RWPE2 (cell line): ENCODE data around the gene ACOX2.

Experiments
- ATAC-seq: fragments of 200-7000 bp; cut with Tn5 transposase; 3 replicates; pipeline ENCODE4 v1.9.1; 2021; ENCODE audit warnings: low read depth
- DNase-seq: peaks from one replicate; pipeline ENCODE4 v3.0.0-alpha.2; 2020; ENCODE audit warnings: low spot score
- H3K27ac ChIP-seq: fragments of 450-650 bp; 2 replicates; pipeline ENCODE4 v1.5.1; 2017; ENCODE audit warnings: mild to moderate bottlenecking; ENCODE audit not compliant: poor library complexity, severe bottlenecking
- H3K27me3 ChIP-seq: fragments of 250-450 bp; sonication (Bioruptor Pico); 2 replicates; pipeline ENCODE4 v1.5.1; 2021; ENCODE audit warnings: mild to moderate bottlenecking, moderate library complexity; ENCODE audit not compliant: insufficient read depth, poor library complexity, severe bottlenecking
- H3K36me3 ChIP-seq: fragments of 250-450 bp; sonication (Bioruptor Pico); 2 replicates; pipeline ENCODE4 v1.5.1; 2020; ENCODE audit warnings: low read depth, mild to moderate bottlenecking, moderate library complexity
- H3K4me1 ChIP-seq: fragments of 250-450 bp; sonication (Bioruptor Pico); 2 replicates; pipeline ENCODE4 v1.5.1; 2021; ENCODE audit warnings: mild to moderate bottlenecking, moderate library complexity; ENCODE audit not compliant: insufficient read depth, poor library complexity, severe bottlenecking
- H3K4me3 ChIP-seq: fragments of 250-450 bp; sonication (Bioruptor Pico); 2 replicates; pipeline ENCODE4 v1.5.1; 2021; ENCODE audit warnings: mild to moderate bottlenecking, moderate library complexity; ENCODE audit not compliant: severe bottlenecking
- H3K9me3 ChIP-seq: fragments of 250-450 bp; sonication (Bioruptor Pico); 2 replicates; pipeline ENCODE4 v1.5.1; 2021; ENCODE audit warnings: mild to moderate bottlenecking, moderate library complexity; ENCODE audit not compliant: severe bottlenecking
- TF ChIP-seq, protein P1 (sequence below): fragments of 450-650 bp; IDR thresholded peaks from one replicate; pipeline ENCODE4 v1.5.1; 2017; ENCODE audit warnings: mild to moderate bottlenecking, moderate library complexity; ENCODE audit not compliant: poor library complexity, severe bottlenecking

Gene ACOX2

DNA sequence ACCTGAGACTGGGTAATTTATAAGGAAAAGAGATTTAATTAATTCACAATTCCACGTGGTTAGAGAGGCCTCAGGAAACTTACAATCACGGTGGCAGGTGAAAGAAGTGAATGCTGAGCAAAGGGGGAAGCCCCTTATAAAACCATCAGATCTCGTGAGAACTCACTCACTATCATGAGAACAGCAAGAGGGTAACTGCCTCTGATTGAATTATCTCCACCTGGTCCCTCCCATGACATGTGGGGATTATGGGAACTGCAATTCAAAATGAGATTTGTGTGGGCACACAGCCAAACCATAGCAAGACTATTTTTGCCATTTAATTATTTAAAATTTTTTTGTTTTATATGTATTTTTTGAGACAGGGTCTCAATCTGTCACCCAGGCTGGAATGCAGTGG is 72.1 kb downstream of the ACOX2 start:
- no peaks in the 10 kb centered on the region for H3K9me3 ChIP-seq
- ATAC-seq (no peak), DNase-seq (no peak)
- TF ChIP-seq, protein P1, sequence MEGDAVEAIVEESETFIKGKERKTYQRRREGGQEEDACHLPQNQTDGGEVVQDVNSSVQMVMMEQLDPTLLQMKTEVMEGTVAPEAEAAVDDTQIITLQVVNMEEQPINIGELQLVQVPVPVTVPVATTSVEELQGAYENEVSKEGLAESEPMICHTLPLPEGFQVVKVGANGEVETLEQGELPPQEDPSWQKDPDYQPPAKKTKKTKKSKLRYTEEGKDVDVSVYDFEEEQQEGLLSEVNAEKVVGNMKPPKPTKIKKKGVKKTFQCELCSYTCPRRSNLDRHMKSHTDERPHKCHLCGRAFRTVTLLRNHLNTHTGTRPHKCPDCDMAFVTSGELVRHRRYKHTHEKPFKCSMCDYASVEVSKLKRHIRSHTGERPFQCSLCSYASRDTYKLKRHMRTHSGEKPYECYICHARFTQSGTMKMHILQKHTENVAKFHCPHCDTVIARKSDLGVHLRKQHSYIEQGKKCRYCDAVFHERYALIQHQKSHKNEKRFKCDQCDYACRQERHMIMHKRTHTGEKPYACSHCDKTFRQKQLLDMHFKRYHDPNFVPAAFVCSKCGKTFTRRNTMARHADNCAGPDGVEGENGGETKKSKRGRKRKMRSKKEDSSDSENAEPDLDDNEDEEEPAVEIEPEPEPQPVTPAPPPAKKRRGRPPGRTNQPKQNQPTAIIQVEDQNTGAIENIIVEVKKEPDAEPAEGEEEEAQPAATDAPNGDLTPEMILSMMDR = no peak
- H3K27ac ChIP-seq = no peak overlapping the region
- no peak overlapping the region for H3K4me3 ChIP-seq
- peaks cover 9% of the 10 kb centered on the region for H3K4me1 ChIP-seq
- no peaks in the 10 kb centered on the region for H3K27me3 ChIP-seq
- no peaks in the 10 kb centered on the region for H3K36me3 ChIP-seq

DNA sequence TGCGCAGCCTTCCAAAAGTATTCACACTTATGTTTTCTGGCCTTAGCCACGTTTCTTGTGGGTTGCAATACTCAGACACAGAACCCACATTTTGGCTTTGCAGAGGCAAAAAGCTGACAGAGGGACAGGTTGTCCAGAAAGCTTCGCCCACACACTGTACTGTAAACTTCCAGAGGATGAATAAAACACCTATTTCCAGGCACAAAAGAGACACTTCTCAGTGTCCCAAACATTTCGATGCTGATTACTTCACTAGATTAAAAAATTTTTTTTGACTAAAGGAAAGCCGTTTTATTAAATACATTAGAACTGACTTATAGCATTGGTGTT is 73.1 kb downstream of the ACOX2 start:
- H3K27me3 ChIP-seq = no peaks in the 10 kb centered on the region
- peaks cover 7% of the 10 kb centered on the region for H3K4me1 ChIP-seq
- H3K36me3 ChIP-seq = no peaks in the 10 kb centered on the region
- DNase-seq = no peak
- no peaks in the 10 kb centered on the region for H3K9me3 ChIP-seq
- TF ChIP-seq, protein P1 = peak; percentile 78
- no peak overlapping the region for H3K27ac ChIP-seq
- no peak overlapping the region for H3K4me3 ChIP-seq
- no peak for ATAC-seq

DNA sequence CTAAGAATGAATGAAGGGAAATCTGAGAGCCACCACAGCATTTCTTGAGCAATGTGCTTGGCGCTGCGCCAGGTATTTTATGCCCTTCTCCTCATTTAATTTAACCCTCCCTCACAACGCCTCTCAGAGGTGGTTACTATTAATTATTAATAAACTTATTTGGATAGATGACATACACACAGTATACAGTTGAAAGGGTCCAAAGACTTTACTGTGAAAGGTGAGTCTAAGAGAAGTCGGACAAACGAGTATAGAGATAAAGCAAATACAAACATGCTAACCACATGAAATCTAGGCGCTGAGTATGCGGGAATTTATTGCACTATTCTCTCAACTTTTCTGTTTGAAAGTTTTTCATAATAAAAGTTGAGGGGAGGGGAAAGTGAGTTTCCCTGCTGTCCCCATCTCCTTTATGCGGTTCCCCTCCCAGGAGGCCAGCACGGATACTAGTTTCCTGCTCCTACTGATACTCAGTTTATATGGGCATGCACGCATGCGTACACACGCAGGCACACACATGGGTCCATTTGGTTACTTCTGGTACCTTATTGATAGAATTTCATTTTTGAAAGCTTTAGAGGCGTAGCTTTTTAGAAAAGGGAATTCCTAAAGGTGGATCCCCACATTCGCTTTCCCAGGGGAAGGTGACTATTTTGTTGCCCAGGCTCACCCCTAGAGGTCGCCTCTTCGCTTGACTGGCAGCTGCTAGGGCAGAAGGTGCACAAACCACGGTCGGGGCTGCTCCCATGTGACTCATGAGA is 73.6 kb downstream of the ACOX2 start:
- Histone ChIP-seq H3K36me3 (no peaks in the 10 kb centered on the region), H3K27me3 (no peaks in the 10 kb centered on the region), H3K9me3 (no peaks in the 10 kb centered on the region), H3K27ac (no peak overlapping the region), H3K4me1 (peaks cover 7% of the 10 kb centered on the region), H3K4me3 (no peak overlapping the region)
- TF ChIP-seq, protein P1 = peak; percentile 97
- ATAC-seq (peak; percentile 97), DNase-seq (peak; percentile 87)

DNA sequence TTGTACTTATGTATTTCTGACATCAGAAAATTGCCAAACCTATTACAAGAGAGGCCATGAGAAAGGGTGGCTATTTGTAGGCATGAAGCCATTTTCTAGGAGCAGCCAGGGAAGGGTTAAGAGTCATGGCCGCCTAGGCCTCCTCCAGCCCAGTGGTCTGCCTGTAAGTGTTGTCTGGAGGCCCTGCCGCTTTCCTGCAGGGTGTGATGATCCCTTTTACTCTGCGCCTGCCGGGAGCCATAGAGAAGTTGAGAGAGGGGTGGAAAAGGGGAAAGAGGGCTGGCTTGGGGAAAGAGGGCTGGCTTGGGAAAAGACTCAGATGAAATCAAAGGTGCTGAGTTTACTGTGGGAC is 74.2 kb downstream of the ACOX2 start:
- Histone ChIP-seq H3K36me3 (no peaks in the 10 kb centered on the region), H3K9me3 (no peaks in the 10 kb centered on the region), H3K4me1 (peaks cover 7% of the 10 kb centered on the region), H3K4me3 (no peak overlapping the region), H3K27me3 (no peaks in the 10 kb centered on the region), H3K27ac (no peak overlapping the region)
- DNase-seq (no peak), ATAC-seq (peak; percentile 25; the same call in 1 of the 3 replicates)
- TF ChIP-seq, protein P1 = no peak

DNA sequence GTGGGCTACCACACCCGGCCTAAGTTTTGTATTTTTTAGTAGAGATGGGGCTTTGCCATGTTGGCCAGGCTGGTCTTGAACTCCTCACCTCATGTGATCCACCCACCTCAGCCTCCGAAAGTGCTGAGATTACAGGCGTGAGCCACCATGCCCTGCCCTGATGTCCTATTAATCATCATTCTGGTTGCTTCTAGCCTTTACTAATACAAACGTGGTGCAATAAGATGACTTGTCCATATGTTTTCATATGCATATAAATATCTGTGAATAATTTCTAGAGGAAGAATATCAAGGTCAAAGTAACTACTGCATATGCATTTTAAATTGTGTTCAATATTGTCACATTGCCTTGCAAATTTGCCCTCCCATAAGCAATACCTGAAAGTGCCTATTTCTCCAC is 77.8 kb downstream of the ACOX2 start:
- H3K27me3 ChIP-seq = no peaks in the 10 kb centered on the region
- H3K4me1 ChIP-seq = peaks cover 6% of the 10 kb centered on the region
- no peaks in the 10 kb centered on the region for H3K9me3 ChIP-seq

More for the DNA sequence above, 77.8 kb downstream of the ACOX2 start:
- TF ChIP-seq, protein P1 = no peak
- ATAC-seq = no peak
- Histone ChIP-seq H3K4me3 (no peak overlapping the region), H3K27ac (no peak overlapping the region), H3K36me3 (no peaks in the 10 kb centered on the region)
- no peak for DNase-seq
